ENCODE measurements around the gene TRDMT1.

TRDMT1 gene

GRCh38 chr10:17229967-17230682 is 28.7 kb upstream of the TRDMT1 start:
- DNase-seq = no peak

GRCh38 chr10:17229717-17229966 is 28.2 kb upstream of the TRDMT1 start:
- DNase-seq = no peak

GRCh38 chr10:17229016-17229716 is 27.7 kb upstream of the TRDMT1 start:
- DNase-seq = no peak

- no peak for DNase-seq
Measured at GRCh38 chr10:17228091-17229015, 26.9 kb upstream of the TRDMT1 start, which contains the start of gene VIM. VIM (plus strand) TSS chr10:17228241; CDS start chr10:17229423, 1,182 bp downstream.

GRCh38 chr10:17227367-17228090 is 26.1 kb upstream of the TRDMT1 start:
- no peak for DNase-seq

GRCh38 chr10:17226891-17227303 is 25.4 kb upstream of the TRDMT1 start:
- DNase-seq = no peak

- no peak for DNase-seq
Measured at GRCh38 chr10:17225808-17226207, 24.3 kb upstream of the TRDMT1 start.

GRCh38 chr10:17222329-17222728 is 20.9 kb upstream of the TRDMT1 start:
- no peak for DNase-seq

- DNase-seq = no peak
Measured at GRCh38 chr10:17220652-17221100, 19.2 kb upstream of the TRDMT1 start.

GRCh38 chr10:17219024-17219423 is 17.6 kb upstream of the TRDMT1 start:
- no peak for DNase-seq

GRCh38 chr10:17217631-17218232 is 16.3 kb upstream of the TRDMT1 start:
- DNase-seq = no peak

GRCh38 chr10:17216901-17217395 is 15.5 kb upstream of the TRDMT1 start:
- DNase-seq = no peak

- no peak for DNase-seq
Measured at GRCh38 chr10:17216217-17216900, 14.9 kb upstream of the TRDMT1 start.

GRCh38 chr10:17215782-17216122 is 14.3 kb upstream of the TRDMT1 start:
- DNase-seq = no peak

GRCh38 chr10:17214971-17215781 is 13.7 kb upstream of the TRDMT1 start:
- no peak for DNase-seq

GRCh38 chr10:17214526-17214925 is 13.1 kb upstream of the TRDMT1 start:
- DNase-seq = no peak

GRCh38 chr10:17213646-17214349 is 12.3 kb upstream of the TRDMT1 start:
- no peak for DNase-seq

- DNase-seq = no peak
Measured at GRCh38 chr10:17212802-17213221, 11.3 kb upstream of the TRDMT1 start.

- DNase-seq = no peak
Measured at GRCh38 chr10:17210361-17210760, 8.9 kb upstream of the TRDMT1 start.

GRCh38 chr10:17209881-17210280 is 8.4 kb upstream of the TRDMT1 start:
- no peak for DNase-seq
